Measurements from ENCODE around the gene LOXL3. TPM values are rescaled to one million over a fixed set of nuclear protein-coding genes. Genes with fewer than 3 reads are reported as not detected.

Gene LOXL3
- total and polyA plus RNA-seq, 2 of the 8 experiments (the other 6 are each of a cell fraction or from before 2014, with no cell fraction given): 22.4 to 27.2 TPM

DNA sequence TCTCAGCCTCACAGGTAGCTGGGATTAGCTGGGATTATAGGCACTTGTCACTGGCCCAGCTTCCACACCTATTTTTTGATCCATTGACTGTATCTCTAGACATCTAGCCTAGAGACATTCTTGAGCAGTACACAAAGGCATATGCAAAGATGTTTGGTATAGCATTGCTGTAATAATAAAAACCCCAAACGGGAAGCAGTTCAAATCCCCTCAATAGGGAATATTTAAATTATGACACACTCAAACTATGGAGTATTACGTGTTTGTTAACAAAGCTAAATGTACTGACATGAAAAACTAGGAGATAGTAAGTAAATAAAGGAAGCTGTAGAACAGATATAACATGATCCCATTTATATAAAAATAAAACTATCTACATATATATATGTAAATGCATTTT lies 28.4 kb upstream of the LOXL3 start:
- no peaks in the 10 kb centered on the region for H4K20me1 ChIP-seq (replicated peaks in 1 of 2; ENCODE audit: control insufficient read depth in 1 of 2, insufficient read depth in 2 of 2, low read length in 2 of 2)
- H3K9me3 ChIP-seq (ENCODE audit: insufficient read depth in 2 of 2, low read depth in 1 of 2, low read length in 1 of 2): no peaks in the 10 kb centered on the region
- no peaks in the 10 kb centered on the region for H3K23me2 ChIP-seq (ENCODE audit: low read depth, low read length)
- H3K9ac ChIP-seq (replicated peaks in 1 of 4; ENCODE audit: extremely low read depth in 1 of 4, low read depth in 3 of 4, low read length in 3 of 4): no peak overlapping the region
- TF ChIP-seq RXRA (IDR thresholded peaks at IDR 0.05; ENCODE audit: insufficient read depth, low read depth, low read length) (no peak), TCF12 (IDR thresholded peaks at IDR 0.05; ENCODE audit: low read depth, low read length) (no peak), TAF7 (optimal IDR thresholded peaks at IDR 0.05; ENCODE audit: borderline replicate concordance, low read depth, low read length) (no peak), ASH2L (IDR thresholded peaks at IDR 0.05; ENCODE audit: low read length) (no peak), CREB1 (IDR thresholded peaks at IDR 0.05) (no peak), SIX5 (IDR thresholded peaks at IDR 0.05; ENCODE audit: low read depth, low read length) (no peak), CEBPB (IDR thresholded peaks at IDR 0.05; ENCODE audit: low read depth, low read length) (no peak), POLR2A (IDR thresholded peaks at IDR 0.05; ENCODE audit: control extremely low read depth in 1 of 2, low read depth in 2 of 2, low read length in 2 of 2) (no peak)
- no peak overlapping the region for H2BK15ac ChIP-seq (ENCODE audit: low read length)
- no peak overlapping the region for H3K4me2 ChIP-seq (ENCODE audit: insufficient read depth in 1 of 2, low read depth in 2 of 2, low read length in 2 of 2)
- no peak overlapping the region for H4K8ac ChIP-seq (ENCODE audit: extremely low read depth, insufficient read depth, low read length)
- no peaks in the 10 kb centered on the region for H3K79me2 ChIP-seq (ENCODE audit: control insufficient read depth in 1 of 2, insufficient read depth in 2 of 2, low read length in 2 of 2)
- H2AFZ ChIP-seq (ENCODE audit: low read length): no peak overlapping the region
- no peak overlapping the region for H3K14ac ChIP-seq (ENCODE audit: insufficient read length)
- no peak overlapping the region for H3K4ac ChIP-seq (replicated peaks; ENCODE audit: insufficient read length, low read depth, low read length)
- H3K18ac ChIP-seq (ENCODE audit: extremely low read depth, low read length): no peak overlapping the region
- no peak overlapping the region for H3K4me3 ChIP-seq (ENCODE audit: extremely low read depth in 1 of 4, insufficient read depth in 2 of 4, low read depth in 3 of 4, low read length in 4 of 4)
- ChIA-PET CTCF (ENCODE audit: partially characterized antibody) (interaction anchor here (0.7 to 12.2 kb wide), 4 partner anchors 7 to 108 kb away, joined by 3 to 158 read pairs (median 10); partner anchors contain the start of genes CCDC142 and TTC31), POLR2A (ENCODE audit: partially characterized antibody) (interaction anchor here (0.7 to 1.6 kb wide), 2 partner anchors 9 to 19 kb away, joined by 3 read pairs; no protein-coding TSS in a partner anchor)
- H3K23ac ChIP-seq (ENCODE audit: insufficient read length): no peak overlapping the region
- no peak overlapping the region for H3K27ac ChIP-seq (ENCODE audit: low read depth, low read length)
- FAIRE-seq (no peak), DNase-seq (ENCODE audit: low read depth in 1 of 2, low spot score in 2 of 2) (no peak)
- H4K91ac ChIP-seq (replicated peaks; ENCODE audit: insufficient read length, low read length): no peak overlapping the region
- no peak overlapping the region for H2BK12ac ChIP-seq (ENCODE audit: low read depth, low read length)
- H2BK20ac ChIP-seq (ENCODE audit: low read length): no peak overlapping the region
- no peaks in the 10 kb centered on the region for H3K79me1 ChIP-seq (ENCODE audit: low read depth, low read length)
- no peak overlapping the region for H2BK120ac ChIP-seq (replicated peaks; ENCODE audit: low read depth, low read length)
- 0 out of 7 replicates have a peak, but pooled peaks cover 0 to 2% (median 0%) of the 10 kb centered on the region in 4 experiments for H3K4me1 ChIP-seq (replicated peaks in 1 of 4; ENCODE audit: control insufficient read depth in 3 of 4, insufficient read depth in 4 of 4, low read length in 3 of 4)
- no peaks in the 10 kb centered on the region for H3K27me3 ChIP-seq (replicated peaks in 1 of 4; ENCODE audit: control insufficient read depth in 3 of 4, extremely low read depth in 1 of 4, insufficient read depth in 3 of 4, low read length in 3 of 4)
- no peaks in the 10 kb centered on the region for H3K36me3 ChIP-seq (ENCODE audit: control insufficient read depth in 2 of 4, insufficient read depth in 4 of 4, low read length in 3 of 4)
- no peak overlapping the region for H3K56ac ChIP-seq (replicated peaks; ENCODE audit: insufficient read length, low read depth, low read length)
- no peak overlapping the region for H4K5ac ChIP-seq (ENCODE audit: insufficient read length, low read depth, low read length)
- 91% methylated on average over 2 of the region's 2 CpGs; no CpG with 5 or more reads in 1 of the 2 experiments for WGBS, 2 experiments (ENCODE audit: extremely low coverage in 1 of 2, insufficient coverage in 1 of 2, insufficient read length in 1 of 2, insufficient replicate concordance in 2 of 2, low coverage in 1 of 2, low lambda C conversion rate in 2 of 2, missing lambda C conversion rate in 1 of 2)
- H2AK5ac ChIP-seq (ENCODE audit: low read depth, low read length): no peak overlapping the region
- H2BK5ac ChIP-seq (ENCODE audit: low read depth, low read length): no peak overlapping the region
